NK-92 (cell line): ENCODE results near the gene LPO.

Source experiments
- DNase-seq: peaks from one replicate; lab custom pipeline; 2025; ENCODE audit not compliant: unreplicated experiment; lab: John Stamatoyannopoulos, UW

The LPO gene

DNA sequence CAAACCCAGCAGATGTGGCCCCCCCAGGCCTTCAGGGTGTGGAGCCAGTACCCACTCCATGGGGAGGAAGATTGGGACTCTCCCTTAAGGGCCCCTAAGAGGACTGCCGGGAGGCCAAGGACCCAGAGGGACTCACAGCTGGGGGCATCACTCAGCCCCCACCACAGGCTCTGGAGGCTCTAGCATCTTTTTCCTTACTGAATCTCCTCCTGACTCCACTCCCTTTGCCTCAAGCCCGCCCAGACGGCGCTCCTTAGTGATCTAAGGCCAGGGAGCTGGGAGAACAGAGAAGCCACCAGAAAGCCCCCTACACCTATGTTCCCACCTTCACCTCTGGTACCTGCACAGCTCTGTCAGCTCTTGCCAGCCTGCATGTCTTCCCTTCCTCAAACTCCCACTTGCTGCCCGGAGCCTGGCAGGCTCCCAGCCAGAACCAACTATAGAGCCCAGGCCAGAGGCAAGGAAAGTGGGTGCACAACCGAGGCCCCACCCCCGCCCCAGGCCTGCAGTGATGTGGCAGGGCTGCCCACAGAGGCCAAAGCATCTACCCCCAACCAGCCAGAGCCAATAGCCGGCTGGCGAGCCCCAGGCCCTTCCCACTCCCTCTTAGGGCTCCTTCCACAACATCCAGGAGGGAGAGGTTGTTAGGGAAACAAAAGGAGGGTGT is 64.7 kb downstream of the LPO start:
- no peak for DNase-seq

DNA sequence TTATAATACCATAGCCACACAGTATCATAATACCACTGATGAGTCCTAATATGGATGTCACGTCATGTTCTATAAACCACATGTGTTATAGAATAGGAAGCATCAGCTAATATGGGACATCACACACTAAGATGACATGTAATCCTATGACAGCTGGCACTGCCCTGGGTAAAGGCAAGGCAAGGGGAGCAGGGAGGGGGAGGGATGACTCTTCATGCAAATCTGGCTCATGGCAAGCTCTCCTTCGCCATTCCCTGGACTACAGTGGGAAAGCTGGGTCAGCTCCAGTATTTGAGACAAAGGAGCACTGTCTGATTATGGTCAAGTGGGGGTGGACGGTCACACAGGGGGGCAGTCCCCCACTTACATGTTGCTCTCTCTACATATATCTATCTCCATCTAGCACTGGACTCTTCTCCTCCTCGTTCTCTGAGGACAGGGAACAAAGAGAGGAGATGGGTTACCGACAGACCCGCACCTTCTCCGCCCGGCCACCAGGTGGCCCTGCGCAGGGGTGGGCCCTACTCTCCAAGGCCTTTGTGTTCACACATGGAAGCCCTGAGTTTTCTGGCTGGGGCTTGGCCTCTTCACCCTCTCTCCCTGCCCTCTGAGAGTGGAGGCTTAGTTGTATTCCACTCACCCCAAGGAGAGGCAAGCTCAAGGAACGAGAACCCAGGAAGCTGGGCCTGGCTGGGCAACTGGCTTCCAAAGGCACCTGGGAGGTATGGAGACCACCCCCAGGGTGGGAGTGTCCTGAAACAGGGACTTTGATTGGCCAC is 65.8 kb downstream of the LPO start:
- no peak for DNase-seq

DNA sequence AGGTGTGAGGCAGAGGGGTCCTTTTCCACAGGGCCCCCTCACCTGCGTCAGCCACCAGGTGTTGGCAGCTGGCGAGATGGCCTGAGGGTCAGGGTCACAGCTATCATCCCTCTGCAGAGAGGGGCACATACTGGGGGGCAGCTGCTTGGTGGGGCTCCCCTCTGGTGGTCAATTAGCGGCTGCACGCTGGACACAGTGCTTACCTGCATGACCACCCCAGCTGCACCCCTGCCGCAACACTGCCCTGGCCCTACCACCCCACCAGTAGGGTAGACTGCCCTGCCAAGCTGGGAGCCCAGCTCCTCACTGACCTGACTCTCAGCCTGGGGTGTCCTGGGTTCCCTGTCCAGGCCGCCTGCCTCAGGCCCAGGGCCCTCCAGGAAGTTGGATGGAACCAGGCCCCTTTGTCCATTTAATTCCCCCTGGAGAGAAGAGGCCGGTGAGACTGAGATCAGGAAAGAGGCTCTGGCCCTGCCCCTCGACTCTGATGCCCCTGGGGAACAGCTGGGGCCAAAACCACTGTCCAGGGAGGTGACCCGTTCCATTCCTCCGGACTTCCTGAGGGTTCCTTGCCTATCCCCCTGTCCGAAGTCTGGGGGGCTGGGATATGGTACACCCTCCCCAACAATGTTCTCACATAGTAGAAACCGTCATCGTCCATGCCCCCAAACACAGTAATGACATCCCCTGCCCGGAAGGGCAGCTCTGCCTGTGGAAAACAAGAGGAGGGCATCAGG is 66.5 kb downstream of the LPO start:
- no peak for DNase-seq

DNA sequence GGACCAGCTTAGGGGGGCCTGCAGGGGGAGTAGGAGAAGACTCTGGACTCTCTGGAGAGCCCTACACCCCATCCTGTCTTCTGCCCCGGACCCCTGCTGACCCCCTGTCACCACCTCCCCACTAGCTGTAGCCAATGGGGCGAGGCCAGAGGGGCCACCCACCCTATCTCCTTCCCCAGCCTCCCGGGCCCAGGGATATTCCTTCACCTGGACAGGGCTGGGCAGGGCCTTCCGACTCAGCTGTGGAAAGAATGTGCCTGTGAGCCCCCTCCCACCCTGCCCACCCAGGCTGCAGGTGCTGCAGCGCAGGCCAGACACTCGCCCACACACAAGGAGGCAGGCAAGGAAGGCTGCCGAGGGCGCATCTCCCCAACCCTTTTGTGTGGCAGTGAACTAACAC is 67.2 kb downstream of the LPO start:
- no peak for DNase-seq

DNA sequence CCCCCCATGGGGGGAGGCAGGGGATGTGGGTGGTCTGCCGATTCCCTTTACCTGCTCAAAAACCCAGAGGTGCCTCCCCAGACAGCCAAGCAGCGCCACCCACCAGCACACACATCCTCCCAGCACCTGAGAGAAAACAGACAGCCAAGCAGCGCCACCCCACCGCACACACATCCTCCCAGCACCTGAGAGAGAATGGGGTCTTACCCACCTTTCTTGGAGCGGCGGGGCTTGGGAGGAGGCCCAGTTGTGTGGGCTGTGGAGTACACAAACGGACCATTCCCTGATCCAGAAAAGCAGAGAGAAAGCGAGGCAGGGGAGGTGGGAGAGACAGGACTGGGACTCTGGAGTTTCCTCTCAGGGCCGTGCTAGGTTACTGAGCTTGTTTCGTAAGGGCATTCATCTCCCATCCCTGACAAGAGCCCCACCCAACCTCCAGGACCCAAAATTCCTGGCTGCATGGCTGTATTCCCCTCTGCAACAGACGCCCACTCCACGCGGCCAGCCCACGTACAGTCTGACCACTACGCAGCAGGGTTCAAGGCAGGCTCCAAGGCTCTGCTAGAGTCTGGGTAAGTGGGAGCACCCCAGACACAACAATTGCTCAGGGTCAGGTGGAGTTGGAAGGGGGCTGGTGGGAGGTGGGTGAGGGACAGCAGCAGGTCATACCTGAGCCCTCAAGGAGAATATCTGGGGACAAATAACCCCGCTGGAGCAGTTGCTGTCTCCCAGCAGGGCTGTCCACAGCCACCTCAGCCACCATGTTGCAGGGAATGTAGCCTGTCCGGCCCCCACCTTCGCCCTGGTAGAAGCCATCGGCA is 68.0 kb downstream of the LPO start:
- no peak for DNase-seq

DNA sequence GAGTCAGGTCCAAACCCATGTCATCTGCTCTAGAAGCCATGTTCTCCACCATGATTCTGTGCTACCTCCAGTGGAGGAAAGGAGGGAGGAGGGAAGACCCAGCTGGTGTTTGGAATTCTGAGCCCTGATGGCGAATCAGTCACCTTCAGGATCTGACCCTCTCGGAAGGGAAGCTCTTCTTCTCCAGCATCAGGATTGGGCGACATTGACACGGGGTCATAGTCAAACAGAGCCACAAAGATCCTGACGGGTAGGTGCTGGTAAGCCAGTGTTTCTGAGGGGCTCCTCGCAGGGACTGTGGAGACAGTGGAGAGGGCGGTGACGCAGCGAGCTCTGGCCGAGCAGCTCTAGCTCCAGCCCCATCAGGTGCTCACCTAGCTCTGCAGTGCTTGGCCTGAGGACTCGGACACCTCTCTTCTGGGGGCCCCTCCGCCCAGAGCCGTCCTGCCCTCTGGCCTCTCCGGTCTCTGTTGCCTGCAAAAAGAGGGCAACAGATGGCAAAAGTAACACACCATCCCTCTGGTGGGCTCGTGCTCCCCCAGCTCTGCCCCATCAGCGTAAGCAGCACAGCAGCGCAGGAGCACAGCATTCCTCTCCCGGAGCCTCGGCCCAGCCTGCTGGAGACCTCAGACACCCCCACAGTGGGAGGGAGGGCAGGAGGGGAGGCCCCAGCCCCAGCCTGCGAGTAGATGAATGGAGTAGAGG is 69.2 kb downstream of the LPO start:
- no peak for DNase-seq

DNA sequence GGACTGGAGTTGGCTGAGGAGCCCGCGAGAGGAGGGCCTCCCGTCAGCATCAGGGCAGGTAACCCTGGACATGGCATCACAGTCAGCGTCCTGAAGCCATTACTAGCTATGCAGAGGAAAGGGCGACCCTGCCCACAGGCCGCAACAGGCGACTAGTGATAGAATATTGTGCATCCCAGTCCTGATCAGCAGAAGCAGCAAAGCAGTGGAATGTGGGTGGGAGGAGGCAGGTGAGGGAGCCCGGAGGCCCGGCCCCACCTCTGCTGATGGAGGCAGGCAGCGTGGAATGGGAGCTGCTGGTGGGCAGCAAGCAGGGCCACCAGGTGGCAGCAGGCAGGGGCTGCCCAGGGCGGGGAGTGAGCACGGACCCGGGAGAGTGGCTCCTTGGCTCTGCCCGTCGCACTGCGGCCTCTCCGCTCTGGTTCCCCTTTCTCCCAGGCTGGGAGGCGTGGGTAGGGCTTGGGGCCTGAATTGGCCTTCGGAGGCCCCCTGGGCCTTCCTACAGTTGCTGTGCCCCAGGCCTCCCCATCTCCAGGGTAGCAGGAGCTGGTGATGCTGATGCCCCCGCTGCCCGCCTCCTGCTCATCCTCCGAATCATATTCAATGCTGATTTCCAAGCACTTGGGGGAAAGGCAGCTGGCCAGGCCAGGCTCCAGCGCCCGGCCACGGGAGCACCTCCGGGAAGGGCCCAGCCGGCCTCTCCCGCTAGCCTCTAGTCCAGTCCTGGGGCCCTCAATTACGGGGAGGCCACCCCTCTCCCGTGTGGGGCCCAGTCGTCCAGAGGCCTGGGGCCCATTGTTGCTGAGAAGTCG is 70.0 kb downstream of the LPO start:
- no peak for DNase-seq

DNA sequence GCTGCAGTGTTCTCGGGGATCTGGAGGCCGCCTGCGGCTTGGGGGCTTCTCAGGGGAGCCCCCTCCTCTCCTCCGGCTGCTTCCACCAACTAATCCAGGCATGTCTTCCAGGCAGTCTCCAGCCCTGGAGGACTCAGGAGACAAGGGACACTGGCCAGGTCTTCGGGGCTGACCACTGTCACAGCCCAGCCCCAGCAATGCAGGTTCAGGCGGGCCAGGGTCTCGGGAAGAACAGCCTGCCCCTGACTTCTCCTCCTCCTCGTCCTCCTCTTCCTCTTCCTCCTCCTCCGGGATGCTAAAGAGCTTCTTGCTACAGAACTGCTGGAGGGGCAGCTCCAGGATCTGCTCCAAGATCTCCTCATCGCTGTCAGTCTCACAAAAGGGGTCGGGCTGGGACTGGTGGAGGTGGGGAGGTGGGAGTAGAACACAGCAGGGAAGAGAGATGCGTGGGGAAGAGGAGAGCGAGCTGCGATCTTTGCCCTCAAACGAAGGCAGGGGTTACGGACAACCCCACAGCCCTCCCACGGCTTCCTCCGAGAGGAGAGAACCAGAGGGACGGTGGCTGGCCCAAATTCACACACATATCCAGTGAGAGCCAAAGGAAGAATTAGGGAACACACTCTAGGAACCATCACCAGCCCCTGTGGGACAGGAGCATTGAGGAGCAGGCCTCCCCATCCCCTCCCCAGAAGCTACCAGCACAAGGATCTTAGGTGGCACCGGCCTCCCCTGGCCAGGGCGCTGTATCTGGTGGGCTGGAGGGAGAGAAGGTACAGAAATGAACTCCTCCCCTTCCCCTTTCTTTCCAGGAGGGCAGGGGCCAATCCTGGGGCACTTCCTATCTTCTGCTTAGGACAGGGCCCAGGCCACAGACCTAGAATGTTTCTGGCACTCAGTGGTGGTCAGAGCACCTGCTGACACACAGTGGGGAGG is 70.9 kb downstream of the LPO start:
- DNase-seq: no peak

DNA sequence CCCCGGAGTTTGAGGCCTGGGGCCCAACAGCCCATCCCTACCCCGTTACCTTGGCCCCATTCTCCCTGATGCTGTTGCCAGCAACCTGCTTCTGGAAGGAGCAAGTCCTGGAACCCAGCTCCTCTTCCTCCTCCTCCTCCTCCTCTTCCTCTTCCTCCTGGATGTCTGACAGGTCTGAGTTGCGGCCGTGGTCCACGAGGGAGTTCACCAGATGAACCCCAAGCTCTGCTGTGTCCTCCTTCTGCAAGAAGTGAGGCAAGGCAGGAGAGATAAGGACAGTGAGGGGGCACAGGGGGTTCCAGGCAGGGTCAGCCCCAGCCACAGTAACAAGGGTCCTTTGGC is 71.5 kb downstream of the LPO start:
- DNase-seq: no peak

DNA sequence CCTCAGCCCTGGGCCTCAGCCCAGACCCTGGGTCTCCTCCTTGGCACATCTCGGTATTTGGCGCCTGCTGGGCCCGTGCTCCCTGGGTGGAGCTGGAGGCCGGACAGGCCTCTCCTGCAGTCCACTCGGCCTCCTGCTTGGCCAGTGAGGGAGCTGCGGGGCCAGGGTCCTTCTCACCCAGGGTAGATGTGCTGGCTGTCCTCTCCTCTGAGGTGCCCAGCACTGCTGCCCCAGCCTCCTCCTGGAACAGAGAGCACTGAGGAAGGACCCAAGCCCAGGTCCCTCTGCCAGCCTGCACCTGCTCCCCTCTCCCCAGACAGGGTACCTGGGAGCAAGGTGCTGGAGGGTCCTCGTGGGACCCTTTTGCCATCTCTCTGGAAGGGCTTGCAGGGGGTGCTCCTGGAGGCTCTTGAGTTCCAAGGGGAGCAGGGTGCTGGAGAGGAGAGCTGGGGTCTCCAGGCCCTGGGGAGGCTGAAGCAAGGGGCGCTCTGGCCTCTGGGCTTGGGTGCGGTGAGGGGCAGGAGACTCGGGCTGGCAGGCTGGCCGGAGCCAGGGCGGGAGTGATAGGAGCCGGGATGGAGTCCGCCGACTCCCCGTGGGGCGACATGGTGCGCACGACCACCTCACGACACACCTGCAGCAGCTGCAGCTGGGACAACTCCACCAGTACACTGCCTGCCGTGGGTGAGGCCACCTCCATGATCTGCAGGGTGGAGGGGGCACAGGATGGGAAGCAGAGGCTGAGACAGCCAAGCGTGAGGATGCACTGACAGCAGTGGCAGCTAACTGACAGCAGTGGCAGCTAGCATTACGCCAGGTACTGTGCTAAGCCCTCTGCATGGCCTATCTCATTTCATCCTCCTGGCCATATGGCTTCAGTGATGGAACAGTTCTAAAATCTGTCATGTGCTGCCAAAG is 72.4 kb downstream of the LPO start:
- no peak for DNase-seq

DNA sequence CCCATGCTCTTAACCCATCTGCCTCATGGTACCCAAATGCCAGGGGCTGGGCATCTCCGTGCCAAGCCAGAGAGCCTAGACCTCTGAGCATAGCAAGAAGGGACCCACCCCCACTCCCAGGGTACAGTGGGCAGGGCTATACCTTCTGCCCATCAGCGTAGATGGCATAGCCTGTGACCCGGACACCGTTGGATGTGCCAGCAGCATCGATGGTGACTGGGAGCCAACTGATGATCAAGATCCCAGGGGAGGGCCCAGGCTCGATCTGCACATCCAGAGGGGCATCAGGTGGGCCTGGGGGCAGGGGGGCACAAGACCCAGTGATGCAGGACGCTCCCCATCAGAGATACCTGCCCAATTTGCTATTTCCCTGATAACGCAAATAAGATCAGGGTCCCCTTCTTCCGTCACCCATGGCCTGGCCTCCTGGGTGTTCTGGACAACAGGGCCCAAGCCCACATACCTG is 73.1 kb downstream of the LPO start:
- DNase-seq: no peak

DNA sequence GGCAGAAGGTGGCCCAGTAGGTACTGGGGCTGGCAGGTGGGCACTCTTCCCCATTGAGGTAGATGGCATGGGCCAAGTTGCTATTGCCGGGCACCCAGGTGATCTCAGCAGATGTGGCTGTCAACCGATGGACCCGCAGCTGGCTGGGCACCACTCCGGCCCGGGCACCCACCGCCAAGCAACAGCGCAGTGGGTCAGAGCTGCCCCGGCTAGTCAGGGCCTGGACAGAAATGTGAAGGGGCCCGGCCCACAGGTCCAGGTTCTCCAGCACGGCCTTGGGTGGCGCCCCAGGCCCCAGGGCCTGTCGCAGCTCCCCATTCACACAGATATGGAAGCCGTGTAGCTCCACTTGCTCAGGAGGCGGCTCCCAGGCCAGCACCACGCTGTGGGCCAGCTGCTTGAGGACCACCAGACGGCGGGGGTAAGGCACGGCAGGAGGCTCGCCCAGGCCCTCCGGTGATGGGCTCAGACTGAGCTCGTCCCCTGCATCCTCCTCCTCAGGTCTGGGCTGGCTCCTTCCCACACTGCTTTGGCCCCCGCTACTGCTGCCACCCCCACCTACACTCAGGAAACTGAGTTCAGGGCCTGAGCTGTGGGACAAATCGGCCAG is 73.7 kb downstream of the LPO start:
- no peak for DNase-seq

DNA sequence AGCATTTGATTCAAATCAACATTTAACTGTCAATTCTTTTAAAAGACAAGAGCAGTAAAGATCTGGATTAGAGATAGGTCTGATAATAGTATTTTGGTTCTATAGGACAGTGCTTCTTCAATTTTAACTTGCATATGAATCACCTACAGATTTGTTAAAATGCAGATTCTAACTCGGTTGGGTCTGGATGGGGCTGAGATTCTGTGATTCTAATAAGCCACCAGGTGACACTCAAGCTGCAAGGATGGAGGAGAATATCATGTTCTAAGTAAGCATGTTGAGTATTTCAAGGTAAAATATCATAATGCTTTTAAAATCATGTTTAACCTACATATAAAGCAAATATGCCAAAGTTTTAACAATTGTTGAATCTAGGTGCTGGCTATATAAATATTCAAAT is 74.4 kb downstream of the LPO start:
- no peak for DNase-seq

DNA sequence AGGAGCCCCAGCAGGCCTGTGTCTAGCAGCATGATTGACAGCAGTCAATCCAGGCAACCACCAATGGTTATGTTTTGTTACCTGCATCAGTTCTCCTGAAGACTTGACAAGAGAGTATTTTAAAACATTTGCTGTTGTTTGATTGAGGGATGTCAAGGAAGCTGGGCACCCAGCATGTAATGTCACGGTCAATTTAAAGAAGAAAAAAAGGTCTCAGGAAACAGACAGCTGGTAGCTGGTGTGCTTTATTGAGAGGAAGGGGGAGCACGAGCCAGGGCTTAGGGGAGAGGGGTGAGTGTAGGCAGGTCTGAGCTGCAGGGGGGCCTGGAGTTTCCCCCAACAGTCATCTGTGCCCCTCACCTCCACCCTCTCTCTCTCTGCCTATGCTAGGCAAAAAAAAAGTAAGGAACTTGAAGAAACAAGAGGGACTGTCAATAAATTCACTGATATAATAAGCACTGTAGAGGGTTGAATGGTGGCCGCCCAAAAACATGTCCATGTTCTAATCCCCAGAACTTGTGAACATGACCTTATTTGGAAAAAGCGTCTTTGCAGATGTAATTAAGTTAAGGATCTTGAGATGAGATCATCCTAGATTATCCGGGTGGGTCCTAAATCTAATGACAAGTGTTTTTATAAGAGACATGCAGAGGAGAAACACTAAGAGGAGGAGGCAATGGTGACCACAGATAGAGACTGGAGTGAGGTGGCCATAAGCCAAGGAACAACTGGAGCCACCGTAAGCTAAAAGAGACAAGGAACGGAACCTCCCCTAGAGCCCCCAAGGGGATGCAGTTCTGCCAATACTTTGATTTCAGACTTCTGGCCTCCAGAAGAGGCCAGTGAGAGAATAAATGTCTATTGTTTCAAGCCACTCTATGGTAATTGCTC is 75.7 kb downstream of the LPO start:
- DNase-seq: no peak

DNA sequence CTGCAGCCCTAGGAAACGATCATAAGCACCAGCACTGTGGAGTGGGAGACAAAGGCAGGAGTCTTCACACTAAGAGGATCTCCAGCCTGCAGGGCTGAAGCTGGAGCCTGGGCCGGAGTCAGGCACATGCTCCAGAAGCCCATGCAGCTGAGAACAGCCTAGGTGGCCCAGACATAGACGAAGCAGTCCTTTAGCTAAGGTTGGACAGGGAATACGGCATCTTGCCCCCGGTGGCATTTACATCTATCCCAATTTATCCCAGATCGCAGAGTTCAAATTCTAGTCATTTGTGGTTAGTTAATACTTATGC is 76.3 kb downstream of the LPO start:
- DNase-seq: no peak

DNA sequence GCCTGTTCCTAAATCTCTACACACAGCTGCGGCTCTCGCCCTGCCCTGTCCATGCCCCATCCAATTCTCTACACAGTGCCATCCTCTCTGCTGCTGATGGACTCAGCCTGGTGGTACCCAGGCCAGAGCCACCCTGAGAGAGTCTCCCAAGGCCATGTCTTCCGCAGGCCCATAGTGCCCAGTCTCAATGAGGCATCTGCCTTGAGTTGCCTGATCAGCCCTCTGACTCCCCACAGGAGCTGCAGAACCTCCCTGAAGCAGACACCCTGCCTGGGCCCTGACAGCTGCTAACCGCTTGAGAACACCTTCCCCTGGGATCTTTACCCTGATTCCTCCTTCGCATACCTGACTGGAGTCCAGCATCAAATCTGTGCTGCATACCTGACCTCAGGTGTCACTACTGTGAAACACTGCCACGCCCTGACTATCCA is 76.9 kb downstream of the LPO start:
- no peak for DNase-seq
